NCI-H2081 treated with DMSO at 0.1 percent for 48 hours (cell line): ENCODE results near the gene SSTR5.
"Not testable (repeated sequence)": the region's sequence is repeated elsewhere in the genome, so short reads cannot be mapped to it uniquely, and the experiment has no call there.

ENCODE experiments used
- DNase-seq: peaks from one replicate; lab custom pipeline; 2025; lab: John Stamatoyannopoulos, UW

The SSTR5 gene

GRCh38 chr16:1090620-1091587, 18.4 kb downstream of the SSTR5 start:
- no peak for DNase-seq

GRCh38 chr16:1091992-1092552, 19.5 kb downstream of the SSTR5 start:
- DNase-seq, result no peak

GRCh38 chr16:1092685-1093283, 20.2 kb downstream of the SSTR5 start:
- not testable (repeated sequence) for DNase-seq

GRCh38 chr16:1093284-1094123, 21.0 kb downstream of the SSTR5 start:
- no peak for DNase-seq

GRCh38 chr16:1094124-1094479, 21.6 kb downstream of the SSTR5 start:
- DNase-seq, result no peak

GRCh38 chr16:1094601-1095449, 22.3 kb downstream of the SSTR5 start:
- DNase-seq, result no peak

- no peak for DNase-seq
Observed at GRCh38 chr16:1095450-1096168, 23.1 kb downstream of the SSTR5 start.

- no peak for DNase-seq
Observed at GRCh38 chr16:1096169-1097082, 23.9 kb downstream of the SSTR5 start, which contains the start of gene C1QTNF8. Gene C1QTNF8, minus strand, starts transcription at chr16:1096244. Its CDS starts 1,322 bp downstream, at chr16:1094922.

GRCh38 chr16:1097156-1097555, 24.6 kb downstream of the SSTR5 start:
- DNase-seq, result no peak

- no peak for DNase-seq
Observed at GRCh38 chr16:1097800-1098199, 25.3 kb downstream of the SSTR5 start.

GRCh38 chr16:1098266-1098991, 25.9 kb downstream of the SSTR5 start:
- no peak for DNase-seq

GRCh38 chr16:1099189-1100083, 26.9 kb downstream of the SSTR5 start:
- DNase-seq, result no peak

GRCh38 chr16:1100084-1100800, 27.7 kb downstream of the SSTR5 start:
- DNase-seq, result no peak

GRCh38 chr16:1101133-1101532, 28.6 kb downstream of the SSTR5 start:
- DNase-seq, result no peak

- DNase-seq, result no peak
Observed at GRCh38 chr16:1101573-1102332, 29.2 kb downstream of the SSTR5 start.

GRCh38 chr16:1102333-1102700, 29.8 kb downstream of the SSTR5 start:
- no peak for DNase-seq
